K562 (cell line): Measurements from ENCODE around the gene PPIH. TPM values are rescaled to one million over a fixed set of nuclear protein-coding genes. Genes with fewer than 3 reads are reported as not detected.

Experiments
- CHD2 ChIP-seq: IDR thresholded peaks from 2 replicates; pipeline ENCODE4 v1.6.1; 2011; ENCODE audit warnings: low read depth, low read length
- COPS2 ChIP-seq: fragments of 450-650 bp; conservative IDR thresholded peaks from 2 replicates; pipeline ENCODE4 v1.6.1; 2016; ENCODE audit warnings: mild to moderate bottlenecking, moderate library complexity
- CUX1 ChIP-seq: fragments of 200-800 bp; sonication (Bioruptor generic); IDR thresholded peaks from 2 replicates; pipeline ENCODE4 v1.6.1; 2016; ENCODE audit warnings: missing genetic modification characterization, missing compliant biosample characterization
- FOXA3 ChIP-seq, 2 experiments: fragments of 450-650 bp in 1 of 2; sonication (generic) in 1 of 2; formaldehyde crosslinking; IDR thresholded peaks in 1 of 2; conservative IDR thresholded peaks in 1 of 2; 2 replicates each; pipeline versions ENCODE4 v1.4.0 to v1.8.0; 2020 to 2022; ENCODE audit warnings: mild to moderate bottlenecking in 2 of 2, missing genetic modification reagents in 1 of 2
- FOXK1 ChIP-seq: sonication (generic); formaldehyde crosslinking; IDR thresholded peaks from 2 replicates; pipeline ENCODE4 v1.8.0; 2022; ENCODE audit warnings: missing genetic modification reagents, mild to moderate bottlenecking, borderline replicate concordance
- HDAC1 ChIP-seq, 2 experiments: fragments of 450-650 bp; IDR thresholded peaks; 2 replicates each; pipeline ENCODE4 v1.6.1; 2016 to 2017; ENCODE audit warnings: inconsistent platforms in 1 of 2, mild to moderate bottlenecking in 1 of 2, moderate library complexity in 1 of 2
- POLR2A ChIP-seq: fragments of 450-650 bp; conservative IDR thresholded peaks from 2 replicates; pipeline ENCODE4 v1.6.1; 2016
- RAD21 ChIP-seq, 2 experiments: fragments of 250-450 bp in 1 of 2; fragments of 450-650 bp in 1 of 2; sonication (Bioruptor Pico) in 1 of 2; formaldehyde crosslinking in 1 of 2; IDR thresholded peaks in 1 of 2; conservative IDR thresholded peaks in 1 of 2; 2 replicates each; pipeline versions ENCODE4 v1.4.0 to v1.8.0; 2020 to 2022; ENCODE audit warnings: mild to moderate bottlenecking in 2 of 2, moderate library complexity in 1 of 2
- RFX7 ChIP-seq: fragments of 250-450 bp; sonication (Bioruptor Pico); IDR thresholded peaks from 2 replicates; pipeline ENCODE4 v1.5.1; 2021; ENCODE audit warnings: mild to moderate bottlenecking
- SRSF9 ChIP-seq: fragments of 200-400 bp; formaldehyde crosslinking; IDR thresholded peaks from 2 replicates; pipeline ENCODE4 v1.6.1; 2017; ENCODE audit warnings: low read depth, low read length, borderline replicate concordance
- TEAD1 ChIP-seq, 2 experiments: fragments of 450-650 bp in 1 of 2; sonication (generic) in 1 of 2; formaldehyde crosslinking; IDR thresholded peaks; 2 replicates each; pipeline versions ENCODE4 v1.4.0 to v1.8.0; 2020 to 2022; ENCODE audit warnings: mild to moderate bottlenecking in 2 of 2, missing genetic modification reagents in 1 of 2
- THRB ChIP-seq: fragments of 450-650 bp; formaldehyde crosslinking; conservative IDR thresholded peaks from 2 replicates; pipeline ENCODE4 v1.4.0; 2022; ENCODE audit warnings: mild to moderate bottlenecking, missing genetic modification characterization
- ZNF23 ChIP-seq: fragments of 250-450 bp; sonication (Bioruptor Pico); IDR thresholded peaks from 2 replicates; pipeline ENCODE4 v1.4.0; 2020; ENCODE audit warnings: mild to moderate bottlenecking
- ZNF444 ChIP-seq: fragments of 250-450 bp; sonication (Bioruptor Pico); IDR thresholded peaks from 2 replicates; pipeline ENCODE4 v1.4.0; 2020; ENCODE audit warnings: mild to moderate bottlenecking, moderate library complexity
- polyA plus RNA-seq, 8 experiments: library from polyadenylated mRNA; depleted of rRNA in 4 of 8; stranded (reverse) in 5 of 8; unstranded in 3 of 8; fragments of >200 nt; fragmentation: Nextera tagmentation in 2 of 8; fragmentation: Illumina TruSeq in 1 of 8; extraction: Ambion mirVana in 2 of 8; extraction: Trizol in 1 of 8; gene quantifications; 2 replicates each; pipeline versions ENCODE4 v1.2.1 to v1.2.3, GENCODE V29; 2011 to 2014; ENCODE audit warnings: inconsistent platforms in 1 of 8, missing spikeins in 1 of 8
- total RNA-seq, 7 experiments: library from RNA; depleted of rRNA in 6 of 7; stranded (reverse); fragments of >200 nt in 6 of 7; fragmentation: Illumina TruSeq in 2 of 7; extraction: Trizol in 2 of 7; gene quantifications; 2 replicates each; pipeline versions ENCODE4 v1.2.1 to v1.2.3, GENCODE V29; 2011 to 2021; ENCODE audit warnings: low replicate concordance in 1 of 7
- TF ChIP-seq, protein P1 (sequence below): sonication (generic); formaldehyde crosslinking; IDR thresholded peaks from 2 replicates; pipeline ENCODE4 v1.8.0; 2022; ENCODE audit warnings: missing genetic modification reagents, mild to moderate bottlenecking, moderate library complexity, borderline replicate concordance
- TF ChIP-seq, protein P2 (sequence below): sonication (generic); formaldehyde crosslinking; IDR thresholded peaks from 2 replicates; pipeline ENCODE4 v1.8.1; 2022; ENCODE audit warnings: missing genetic modification reagents

The PPIH gene
- total and polyA plus RNA-seq, 9 of the 15 experiments (the other 6 are each of a cell fraction or from before 2014, with no cell fraction given) = 197 to 470 (median 277) TPM

DNA sequence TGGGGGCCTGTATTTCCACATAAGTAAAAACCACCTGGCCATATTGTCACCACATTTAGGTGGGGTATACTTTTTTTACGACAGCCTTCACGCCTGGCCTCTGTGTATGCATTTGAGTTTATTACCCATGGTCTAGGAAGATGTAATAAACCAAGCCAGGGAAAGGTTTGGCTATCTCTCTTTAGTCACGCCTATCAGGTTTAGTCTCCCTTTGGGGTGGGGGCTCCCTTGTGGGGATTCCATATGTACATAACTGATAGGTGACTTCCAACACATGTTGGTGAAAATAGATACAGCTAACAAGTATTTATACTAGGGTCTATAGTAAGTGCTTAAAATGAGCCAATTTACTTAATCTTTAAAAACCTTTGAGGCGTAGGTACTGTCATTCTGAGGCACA is 28.2 kb downstream of the PPIH start (continued):
- TF ChIP-seq TEAD1 (CRISPR knock-in tag; IDR thresholded peaks at IDR 0.05) (no peak), RAD21 (CRISPR knock-in tag; conservative IDR thresholded peaks at IDR 0.05 in 1 of 2, IDR thresholded peaks at IDR 0.05 in 1 of 2) (0 out of 4 replicates have a peak, but pooled peaks of 1 of the 2 experiments have one; percentile 2), CHD2 (no peak), COPS2 (no peak), POLR2A (no peak), RFX7 (CRISPR knock-in tag) (no peak), SRSF9 (no peak), ZNF444 (CRISPR knock-in tag) (no peak), FOXA3 (CRISPR knock-in tag; conservative IDR thresholded peaks at IDR 0.05 in 1 of 2, IDR thresholded peaks at IDR 0.05 in 1 of 2) (0 out of 4 replicates have a peak, but pooled peaks of 1 of the 2 experiments have one; percentile 47), THRB (CRISPR knock-in tag) (no peak), FOXK1 (CRISPR knock-in tag) (no peak), ZNF23 (CRISPR knock-in tag) (no peak), CUX1 (CRISPR knock-in tag) (no peak), HDAC1 (IDR thresholded peaks at IDR 0.05) (peak in 1 of 2 experiments; percentile 30; a peak in 1 of 4 replicates)
- TF ChIP-seq, protein P1, sequence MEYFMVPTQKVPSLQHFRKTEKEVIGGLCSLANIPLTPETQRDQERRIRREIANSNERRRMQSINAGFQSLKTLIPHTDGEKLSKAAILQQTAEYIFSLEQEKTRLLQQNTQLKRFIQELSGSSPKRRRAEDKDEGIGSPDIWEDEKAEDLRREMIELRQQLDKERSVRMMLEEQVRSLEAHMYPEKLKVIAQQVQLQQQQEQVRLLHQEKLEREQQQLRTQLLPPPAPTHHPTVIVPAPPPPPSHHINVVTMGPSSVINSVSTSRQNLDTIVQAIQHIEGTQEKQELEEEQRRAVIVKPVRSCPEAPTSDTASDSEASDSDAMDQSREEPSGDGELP (CRISPR knock-in tag) = no peak
- TF ChIP-seq, protein P2, sequence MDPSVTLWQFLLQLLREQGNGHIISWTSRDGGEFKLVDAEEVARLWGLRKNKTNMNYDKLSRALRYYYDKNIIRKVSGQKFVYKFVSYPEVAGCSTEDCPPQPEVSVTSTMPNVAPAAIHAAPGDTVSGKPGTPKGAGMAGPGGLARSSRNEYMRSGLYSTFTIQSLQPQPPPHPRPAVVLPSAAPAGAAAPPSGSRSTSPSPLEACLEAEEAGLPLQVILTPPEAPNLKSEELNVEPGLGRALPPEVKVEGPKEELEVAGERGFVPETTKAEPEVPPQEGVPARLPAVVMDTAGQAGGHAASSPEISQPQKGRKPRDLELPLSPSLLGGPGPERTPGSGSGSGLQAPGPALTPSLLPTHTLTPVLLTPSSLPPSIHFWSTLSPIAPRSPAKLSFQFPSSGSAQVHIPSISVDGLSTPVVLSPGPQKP (CRISPR knock-in tag) = no peak
